ENCODE measurements around the gene FAM222B. TPM values are rescaled to one million over a fixed set of nuclear protein-coding genes. Genes with fewer than 3 reads are reported as not detected.

The FAM222B gene
- total and polyA plus RNA-seq, 9 of the 15 experiments (the other 6 are each of a cell fraction or from before 2014, with no cell fraction given) = 4.0 to 34.6 (median 7.5) TPM

GRCh38 chr17:28860363-28860808, 17.8 kb upstream of the FAM222B start (continued):
- peak; percentile 17 to 61 for TF ChIP-seq E2F6 (IDR thresholded peaks at IDR 0.05; ENCODE audit: borderline replicate concordance in 1 of 2, extremely low read depth in 1 of 2, insufficient read depth in 1 of 2, insufficient read length in 1 of 2, low read depth in 1 of 2, low read length in 1 of 2, poor library complexity in 1 of 2, severe bottlenecking in 1 of 2)
- TF ChIP-seq KDM5B (IDR thresholded peaks at IDR 0.05; ENCODE audit: insufficient replicate concordance, low read depth, low read length) = peak; percentile 66
- TF ChIP-seq DMBX1 (CRISPR knock-in tag; IDR thresholded peaks at IDR 0.05; ENCODE audit: borderline replicate concordance) = peak; percentile 63
- TF ChIP-seq MNT (conservative IDR thresholded peaks at IDR 0.05) = peak; percentile 88 to 92
- TF ChIP-seq L3MBTL2 (IDR thresholded peaks at IDR 0.05) = peak; percentile 92
- TF ChIP-seq NR2C1 (IDR thresholded peaks at IDR 0.05) = peak; percentile 68
- peak; percentile 67 for TF ChIP-seq NR2C1 (tag; IDR thresholded peaks at IDR 0.05)
- peak; percentile 30; the same call in 1 of the 2 replicates for TF ChIP-seq THAP12 (CRISPR knock-in tag; IDR thresholded peaks at IDR 0.05)
- TF ChIP-seq MLLT1 (IDR thresholded peaks at IDR 0.05) = peak in 1 of 2 experiments; percentile 28; a peak in 1 of 4 replicates
- peak; percentile 63 for TF ChIP-seq BHLHE40 (IDR thresholded peaks at IDR 0.05; ENCODE audit: low read length)
- TF ChIP-seq YY1 (IDR thresholded peaks at IDR 0.05; ENCODE audit: borderline replicate concordance in 1 of 3, control insufficient read depth in 1 of 3, extremely low read depth in 1 of 3, insufficient read depth in 3 of 3, insufficient read length in 1 of 3, insufficient replicate concordance in 2 of 3, low read depth in 1 of 3, low read length in 2 of 3) = peak in 1 of 3 experiments; percentile 25
- 0 out of 4 replicates have a peak, but pooled peaks of 1 of the 2 experiments have one; percentile 66 for TF ChIP-seq KDM4B (IDR thresholded peaks at IDR 0.05; ENCODE audit: borderline replicate concordance in 2 of 2, low read depth in 1 of 2)
- no peak for TF ChIP-seq NR3C1 (CRISPR knock-in tag; IDR thresholded peaks at IDR 0.05)
- peak; percentile 97 for TF ChIP-seq RAD51 (IDR thresholded peaks at IDR 0.05; ENCODE audit: borderline replicate concordance, low read depth)
- peak; percentile 91 for TF ChIP-seq TFE3 (CRISPR knock-in tag; IDR thresholded peaks at IDR 0.05)
- no peak; the same call in 1 of the 2 replicates for TF ChIP-seq KAT7 (CRISPR knock-in tag; IDR thresholded peaks at IDR 0.05; ENCODE audit: borderline replicate concordance)
- TF ChIP-seq NR2F6 (CRISPR knock-in tag; IDR thresholded peaks at IDR 0.05) = no peak

All from K562 (cell line).